Thyroid gland (tissue), 4 donors: Measurements from ENCODE around the gene RAD51. TPM values are rescaled to one million over a fixed set of nuclear protein-coding genes. Genes with fewer than 3 reads are reported as not detected.

Experiments used
- DNase-seq, 2 donors: peaks; one replicate each; pipeline ENCODE4 v3.0.0-alpha.2; 2019
- H3K27ac ChIP-seq, 3 donors: fragments of 200-600 bp; sonication (generic); 1 replicate in 2 of 3; 2 replicates in 1 of 3; pipeline ENCODE4 v1.5.1; 2016 to 2019; ENCODE audit warnings: mild to moderate bottlenecking in 1 of 3, moderate library complexity in 1 of 3
- H3K27me3 ChIP-seq: fragments of 200-600 bp; sonication (generic); one replicate; pipeline ENCODE4 v1.5.1; 2019
- H3K36me3 ChIP-seq, 2 donors: fragments of 200-600 bp; sonication (generic); one replicate each; pipeline ENCODE4 v1.5.1; 2016 to 2019
- H3K4me1 ChIP-seq, 2 donors: fragments of 200-600 bp; sonication (generic); one replicate each; pipeline ENCODE4 v1.5.1; 2017 to 2019
- H3K4me3 ChIP-seq, 3 donors: fragments of 200-600 bp; sonication (generic); replicated peaks in 1 of 3; 1 replicate in 2 of 3; 2 replicates in 1 of 3; pipeline ENCODE4 v1.5.1; 2016; ENCODE audit warnings: mild to moderate bottlenecking in 1 of 3
- H3K9me3 ChIP-seq: fragments of 200-600 bp; sonication (generic); one replicate; pipeline ENCODE4 v1.5.1; 2017
- POLR2A ChIP-seq, 2 donors: fragments of 450-650 bp; IDR thresholded peaks; one replicate each; pipeline ENCODE4 v1.6.1; 2017; ENCODE audit warnings: antibody characterized with exemption in 2 of 2, mild to moderate bottlenecking in 2 of 2, moderate library complexity in 1 of 2
- WGBS, 2 donors: methylation state at CpG; one replicate each; pipeline ENCODE4 v1.1.5; 2017; 5-methylcytosine and 5-hydroxymethylcytosine counted together
- intact Hi-C: fragments of 100-400 bp; cut with DNase I; formaldehyde crosslinking; loops from one replicate; pipeline ENCODE4 v1.15.1; 2023
- total RNA-seq, 4 donors: library from RNA; depleted of rRNA; stranded (reverse); fragments of >200 nt; gene quantifications; one replicate each; pipeline ENCODE4 v1.2.3, GENCODE V29; 2016
- TF ChIP-seq, protein P1 (sequence below), 6 experiments: fragments of 200-600 bp in 3 of 6; fragments of 450-650 bp in 3 of 6; sonication (generic) in 3 of 6; IDR thresholded peaks; one replicate each; pipeline ENCODE4 v1.5.1; 2016 to 2019; ENCODE audit warnings: antibody characterized with exemption in 6 of 6, mild to moderate bottlenecking in 2 of 6, inconsistent platforms in 1 of 6, moderate library complexity in 1 of 6

The RAD51 gene
- total RNA-seq, 4 donors from 2014 or later = 0.40 to 1.4 TPM; not detected in 2

DNA sequence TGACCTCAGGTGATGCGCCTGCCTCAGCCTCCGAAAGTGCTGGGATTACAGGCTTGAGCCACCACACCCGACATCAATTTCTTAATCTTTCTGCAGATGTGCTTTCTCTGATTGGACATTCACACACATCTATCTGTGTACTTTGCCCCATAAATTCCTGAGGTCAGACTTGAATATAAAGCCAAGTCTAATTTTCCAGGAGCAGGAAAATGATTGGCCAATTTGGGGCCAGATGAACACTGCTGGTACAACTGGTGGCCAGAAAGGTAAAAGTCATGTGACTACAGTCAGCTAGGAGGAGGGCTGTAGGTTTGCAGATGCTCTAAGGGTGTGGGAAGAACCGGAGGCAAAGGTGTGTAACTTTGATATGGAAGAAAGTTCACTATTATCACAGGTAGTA, 3.2 kb upstream of the RAD51 start:
- Histone ChIP-seq H3K27me3 (no peaks in the 10 kb centered on the region), H3K4me3 (no peak overlapping the region), H3K4me1 (peaks cover 5 to 14% of the 10 kb centered on the region in 2 donors), H3K27ac (no peak overlapping the region), H3K9me3 (no peaks in the 10 kb centered on the region), H3K36me3 (no peaks in the 10 kb centered on the region)
- no peak for DNase-seq
- TF ChIP-seq POLR2A (IDR thresholded peaks at IDR 0.05) = no peak
- TF ChIP-seq, protein P1, sequence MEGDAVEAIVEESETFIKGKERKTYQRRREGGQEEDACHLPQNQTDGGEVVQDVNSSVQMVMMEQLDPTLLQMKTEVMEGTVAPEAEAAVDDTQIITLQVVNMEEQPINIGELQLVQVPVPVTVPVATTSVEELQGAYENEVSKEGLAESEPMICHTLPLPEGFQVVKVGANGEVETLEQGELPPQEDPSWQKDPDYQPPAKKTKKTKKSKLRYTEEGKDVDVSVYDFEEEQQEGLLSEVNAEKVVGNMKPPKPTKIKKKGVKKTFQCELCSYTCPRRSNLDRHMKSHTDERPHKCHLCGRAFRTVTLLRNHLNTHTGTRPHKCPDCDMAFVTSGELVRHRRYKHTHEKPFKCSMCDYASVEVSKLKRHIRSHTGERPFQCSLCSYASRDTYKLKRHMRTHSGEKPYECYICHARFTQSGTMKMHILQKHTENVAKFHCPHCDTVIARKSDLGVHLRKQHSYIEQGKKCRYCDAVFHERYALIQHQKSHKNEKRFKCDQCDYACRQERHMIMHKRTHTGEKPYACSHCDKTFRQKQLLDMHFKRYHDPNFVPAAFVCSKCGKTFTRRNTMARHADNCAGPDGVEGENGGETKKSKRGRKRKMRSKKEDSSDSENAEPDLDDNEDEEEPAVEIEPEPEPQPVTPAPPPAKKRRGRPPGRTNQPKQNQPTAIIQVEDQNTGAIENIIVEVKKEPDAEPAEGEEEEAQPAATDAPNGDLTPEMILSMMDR (IDR thresholded peaks at IDR 0.05) = no peak
- intact Hi-C loops = no loop called here
- 92 to 97% methylated on average over 4 of the region's 4 CpGs for WGBS, 2 donors

DNA sequence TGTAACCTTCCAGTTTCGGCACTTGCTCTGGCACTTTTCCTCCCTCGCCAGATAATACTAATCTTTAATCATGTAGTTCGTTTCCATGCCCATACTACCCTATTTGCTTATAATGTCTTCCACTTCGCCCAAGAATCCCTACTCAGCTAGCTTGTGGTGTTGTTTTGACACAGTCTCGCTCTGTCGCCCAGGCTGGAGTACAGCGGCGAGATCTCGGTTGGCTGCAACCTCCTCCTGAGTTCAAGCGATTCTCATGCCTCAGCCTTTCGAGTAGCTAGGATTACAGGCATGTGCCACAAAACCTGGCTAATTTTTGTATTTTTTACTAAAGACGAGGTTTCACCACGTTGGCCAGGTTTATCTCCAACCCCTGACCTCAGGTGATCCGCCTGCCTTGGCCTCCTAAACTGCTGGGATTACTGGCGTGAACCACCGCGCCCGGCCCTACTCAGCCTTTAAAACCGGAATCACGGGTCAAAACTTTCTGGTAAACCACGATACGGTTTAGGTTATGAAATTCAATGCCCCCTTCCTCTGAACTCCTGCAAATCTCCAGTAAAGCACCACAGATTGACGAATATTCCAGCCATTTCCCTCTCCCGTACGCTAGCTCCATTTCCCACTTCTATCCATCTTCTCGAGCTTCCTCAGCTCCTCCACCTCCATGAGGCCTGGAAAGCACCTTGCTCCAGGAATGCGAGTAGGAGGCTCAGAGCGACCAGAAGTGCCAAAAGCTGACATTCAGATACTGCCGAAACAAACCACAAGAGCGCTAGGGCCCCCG, 878 bp upstream of the RAD51 start:
- no peaks in the 10 kb centered on the region for H3K9me3 ChIP-seq
- H3K4me1 ChIP-seq = peaks cover 5 to 14% of the 10 kb centered on the region in 2 donors
- DNase-seq = peak; percentile 33 to 47
- no peaks in the 10 kb centered on the region for H3K36me3 ChIP-seq
- H3K27me3 ChIP-seq = no peaks in the 10 kb centered on the region
- H3K27ac ChIP-seq = peak overlapping the region; percentile 95 to 99 (median 99)
- TF ChIP-seq POLR2A (IDR thresholded peaks at IDR 0.05) = no peak
- TF ChIP-seq, protein P1 (IDR thresholded peaks at IDR 0.05) = peak in 1 of 6 experiments; percentile 13
- intact Hi-C loops = no loop called here
- 22 to 24% methylated on average over 31 of the region's 31 CpGs for WGBS, 2 donors
- peak overlapping the region; percentile 33 to 93 (median 68) for H3K4me3 ChIP-seq

DNA sequence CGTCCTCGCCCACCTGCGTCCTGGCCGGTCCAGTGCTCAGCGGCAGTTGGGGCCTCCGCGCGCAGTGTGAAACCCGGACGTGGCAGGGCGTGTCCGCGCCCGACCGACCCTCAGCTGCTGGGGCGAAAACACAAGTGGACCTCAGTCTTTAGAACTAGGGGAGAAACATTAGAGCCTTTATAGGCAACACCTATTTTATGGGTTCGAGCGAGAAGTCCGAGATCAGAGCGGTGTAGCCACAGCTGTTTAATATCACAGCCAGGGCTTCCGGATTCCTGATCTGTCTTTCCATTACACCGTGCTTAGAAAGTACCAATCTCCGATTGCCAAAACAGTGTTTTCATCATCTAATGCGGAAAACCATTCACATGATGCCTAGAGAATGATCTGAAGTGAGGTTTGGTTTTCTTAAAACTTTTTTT, 506 bp downstream of the RAD51 start:
- H3K27me3 ChIP-seq = no peaks in the 10 kb centered on the region
- no peaks in the 10 kb centered on the region for H3K36me3 ChIP-seq
- no peak overlapping the region for H3K27ac ChIP-seq
- 1% methylated on average over 14 to 24 of the region's 24 CpGs for WGBS, 2 donors
- intact Hi-C loops = no loop called here
- peak overlapping the region; percentile 27 to 68 (median 33) for H3K4me3 ChIP-seq
- TF ChIP-seq, protein P1 (IDR thresholded peaks at IDR 0.05) = no peak
- TF ChIP-seq POLR2A (IDR thresholded peaks at IDR 0.05) = no peak
- H3K9me3 ChIP-seq = no peaks in the 10 kb centered on the region
- peaks cover 5 to 14% of the 10 kb centered on the region in 2 donors for H3K4me1 ChIP-seq
- DNase-seq = no peak

DNA sequence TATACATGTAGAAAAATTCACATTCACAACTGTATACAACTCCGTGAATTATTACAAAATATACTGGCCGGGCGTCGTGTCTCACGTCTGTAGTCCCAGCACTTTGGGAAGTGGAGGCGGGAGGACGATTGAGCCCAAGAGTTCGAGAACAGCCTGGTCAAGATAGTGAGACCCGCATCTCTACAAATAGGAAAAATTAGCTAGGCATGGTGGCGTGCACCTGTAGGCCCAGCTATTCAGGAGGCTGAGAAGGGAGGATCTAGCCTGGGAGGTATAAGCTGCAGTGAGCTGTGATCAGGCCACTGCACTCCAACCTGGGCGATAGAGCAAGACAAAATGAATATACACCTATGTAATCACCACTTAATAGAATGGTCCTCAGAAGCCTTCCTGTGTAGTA, 1.3 kb downstream of the RAD51 start:
- no peak for TF ChIP-seq POLR2A (IDR thresholded peaks at IDR 0.05)
- TF ChIP-seq, protein P1 (IDR thresholded peaks at IDR 0.05) = no peak
- no peaks in the 10 kb centered on the region for H3K36me3 ChIP-seq
- WGBS, 2 donors = 84 to 86% methylated on average over 11 of the region's 11 CpGs
- DNase-seq = no peak
- no peaks in the 10 kb centered on the region for H3K27me3 ChIP-seq
- peaks cover 5 to 14% of the 10 kb centered on the region in 2 donors for H3K4me1 ChIP-seq
- intact Hi-C loops = no loop called here
- no peak overlapping the region for H3K4me3 ChIP-seq
- no peak overlapping the region for H3K27ac ChIP-seq
- H3K9me3 ChIP-seq = no peaks in the 10 kb centered on the region

DNA sequence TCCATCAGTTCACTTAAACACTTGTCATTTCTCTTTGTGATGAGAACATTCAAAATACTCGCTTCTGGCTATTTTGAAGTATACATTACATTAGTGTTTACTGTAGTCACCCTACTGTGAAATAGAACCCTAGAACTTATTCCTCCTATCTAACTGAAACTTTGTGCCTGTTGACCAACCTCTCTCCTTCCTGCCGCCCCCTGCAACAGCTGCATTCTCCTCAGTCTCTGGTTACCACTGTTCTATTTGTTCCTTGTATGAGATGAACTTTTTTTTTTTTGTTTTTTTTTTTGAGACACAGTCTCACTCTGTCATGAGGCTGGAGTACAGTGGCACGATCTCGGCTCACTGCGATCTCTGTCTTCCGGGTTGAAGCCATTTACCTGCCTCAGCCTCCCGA, 2.9 kb downstream of the RAD51 start:
- Histone ChIP-seq H3K4me1 (peaks cover 5 to 14% of the 10 kb centered on the region in 2 donors), H3K36me3 (no peaks in the 10 kb centered on the region), H3K9me3 (no peaks in the 10 kb centered on the region), H3K4me3 (no peak overlapping the region), H3K27me3 (no peaks in the 10 kb centered on the region), H3K27ac (no peak overlapping the region)
- TF ChIP-seq, protein P1 (IDR thresholded peaks at IDR 0.05) = no peak
- TF ChIP-seq POLR2A (IDR thresholded peaks at IDR 0.05) = no peak
- no peak for DNase-seq
- 92 to 94% methylated on average over 7 of the region's 7 CpGs for WGBS, 2 donors
- intact Hi-C loops = no loop called here
